Stimulated activated effector memory CD8-positive, alpha-beta T cell treated with anti-CD3 and anti-CD28 coated beads, Interleukin-12 subunit alpha, Interleukin-12 subunit beta, amount 100 ng/mL, for 72 hours (primary cell): Measurements from ENCODE around the gene SNX15.
A peak's percentile ranks its signal among the peaks of the same experiment; 100 is the strongest.
"Not testable (repeated sequence)": the region's sequence is repeated elsewhere in the genome, so short reads cannot be mapped to it uniquely, and the experiment has no call there.

Experiments used
- ATAC-seq: fragments of 150-1000 bp; cut with Tn5 transposase; 2 replicates; pipeline ENCODE4 v1.10.0; 2021
- DNase-seq, 2 donors: peaks; one replicate each; pipeline ENCODE4 v3.0.0; 2021 to 2022; ENCODE audit warnings: low spot score in 2 of 2
- H3K27ac Mint-ChIP-seq: one replicate; pipeline ENCODE4 v1.8.0; 2022; ENCODE audit warnings: mild to moderate bottlenecking, mixed read lengths
- H3K36me3 Mint-ChIP-seq: one replicate; pipeline ENCODE4 v1.8.0; 2022; ENCODE audit warnings: mild to moderate bottlenecking, mixed read lengths
- H3K4me1 Mint-ChIP-seq: one replicate; pipeline ENCODE4 v1.8.0; 2022; ENCODE audit warnings: mixed read lengths
- H3K4me3 Mint-ChIP-seq: one replicate; pipeline ENCODE4 v1.8.0; 2022; ENCODE audit warnings: mild to moderate bottlenecking, mixed read lengths
- H3K9me3 Mint-ChIP-seq: one replicate; pipeline ENCODE4 v1.8.0; 2022; ENCODE audit warnings: mixed read lengths

Gene SNX15

DNA sequence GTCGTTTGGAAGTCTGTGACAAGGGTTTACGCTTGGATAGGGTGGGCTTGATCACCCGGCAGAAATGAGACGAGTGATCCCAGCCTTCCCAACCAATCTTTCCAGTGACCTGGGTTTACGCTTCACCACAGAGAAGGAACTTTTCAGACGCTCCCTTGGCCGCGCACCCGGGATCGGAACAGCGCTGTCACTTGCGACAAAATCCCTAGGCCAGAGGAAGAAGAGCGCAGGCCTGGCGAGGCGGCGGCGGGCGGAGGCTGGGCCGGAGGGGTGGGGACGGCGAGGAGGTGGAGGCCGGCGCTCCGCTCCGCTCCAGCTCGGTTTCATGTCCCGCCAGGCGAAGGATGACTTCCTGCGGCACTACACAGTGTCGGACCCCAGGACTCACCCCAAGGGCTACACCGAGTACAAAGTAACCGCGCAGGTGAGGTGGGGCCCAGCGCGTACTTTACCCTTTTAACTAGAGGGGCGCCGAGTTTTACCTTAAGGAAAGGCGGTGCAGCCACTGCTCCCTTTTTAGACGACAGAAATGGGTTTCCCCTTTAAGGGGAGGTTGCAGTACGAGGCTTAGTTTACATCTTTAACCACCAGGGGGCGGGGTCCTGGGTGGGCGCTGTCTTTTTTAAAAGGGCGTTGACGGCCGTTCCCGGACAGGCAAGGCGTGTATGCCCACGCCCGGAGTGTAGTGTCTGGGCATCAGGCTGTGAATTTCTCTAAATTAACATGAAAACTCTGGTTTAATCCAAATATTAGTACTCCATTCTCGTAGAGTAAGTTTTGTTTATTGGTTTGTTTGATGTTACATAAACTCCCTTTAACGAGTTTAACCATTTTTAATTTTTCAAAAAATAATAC, at the start of gene SNX15:
TSS of gene SNX15 (plus strand) at position 227 of the 855 bp plus-strand sequence. CDS start at position 326, 99 bp downstream.
- Mint-ChIP-seq H3K27ac (peak within 1 kb of the TSS; percentile 88), H3K4me1 (peaks cover 15% of the 10 kb centered on the region), H3K4me3 (peak within 1 kb of the TSS; percentile 72), H3K9me3 (no peaks in the 10 kb centered on the region), H3K36me3 (peaks cover 3% of the 10 kb centered on the region)
- ATAC-seq (peak; percentile 96), DNase-seq (peak; percentile 87 to 94)

DNA sequence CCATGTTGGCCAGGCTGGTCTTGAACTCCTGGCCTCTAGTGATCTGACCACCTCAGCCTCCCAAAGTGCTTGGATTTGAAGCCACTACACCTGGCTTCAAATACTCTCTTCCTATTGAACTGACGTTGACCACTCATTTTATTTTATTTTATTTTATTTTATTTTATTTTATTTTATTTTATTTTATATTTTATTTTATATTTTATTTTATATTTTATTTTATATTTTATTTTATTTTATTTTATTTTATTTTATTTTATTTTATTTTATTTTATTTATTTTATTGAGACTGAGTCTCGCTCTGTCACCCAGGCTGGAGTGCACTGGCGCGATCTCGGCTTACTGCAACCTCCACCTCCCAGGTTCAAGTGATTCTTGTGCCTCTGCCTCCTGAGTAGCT, 43.9 kb upstream of the SNX15 start:
- not testable (repeated sequence) for H3K9me3 Mint-ChIP-seq, H3K36me3 Mint-ChIP-seq, ATAC-seq, H3K4me1 Mint-ChIP-seq, H3K4me3 Mint-ChIP-seq, H3K27ac Mint-ChIP-seq, DNase-seq

- peaks cover 23% of the 10 kb centered on the region for H3K4me1 Mint-ChIP-seq
- H3K4me3 Mint-ChIP-seq = no peak overlapping the region
- DNase-seq = no peak
- no peaks in the 10 kb centered on the region for H3K36me3 Mint-ChIP-seq
- no peaks in the 10 kb centered on the region for H3K9me3 Mint-ChIP-seq
- no peak overlapping the region for H3K27ac Mint-ChIP-seq
- no peak for ATAC-seq
These were observed 39.0 kb upstream of the SNX15 start for GRCh38 chr11:64987998-64988854.

DNA sequence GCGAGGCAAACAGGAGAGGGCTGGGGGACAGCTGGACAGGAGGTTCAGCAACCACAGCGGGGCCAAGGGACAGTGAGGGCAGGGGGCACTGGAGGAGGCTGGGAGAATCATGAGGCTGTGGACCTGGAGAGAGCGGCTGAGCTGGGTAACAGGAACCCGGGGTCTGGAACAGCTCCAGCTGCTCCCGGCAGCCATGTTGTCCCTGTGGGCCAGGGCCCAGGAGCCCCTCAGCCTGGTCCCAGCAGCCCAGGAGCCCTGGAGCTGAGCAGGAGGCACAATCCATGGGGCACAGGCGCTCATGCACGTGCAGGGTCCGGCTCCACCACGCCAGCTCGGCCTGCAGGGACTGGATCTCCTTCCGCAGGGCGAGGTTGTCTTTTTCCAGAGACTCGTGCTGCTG, 37.8 kb upstream of the SNX15 start:
- DNase-seq = no peak
- Mint-ChIP-seq H3K36me3 (no peaks in the 10 kb centered on the region), H3K9me3 (no peaks in the 10 kb centered on the region), H3K4me3 (no peak overlapping the region), H3K27ac (no peak overlapping the region), H3K4me1 (peaks cover 23% of the 10 kb centered on the region)
- no peak for ATAC-seq

DNA sequence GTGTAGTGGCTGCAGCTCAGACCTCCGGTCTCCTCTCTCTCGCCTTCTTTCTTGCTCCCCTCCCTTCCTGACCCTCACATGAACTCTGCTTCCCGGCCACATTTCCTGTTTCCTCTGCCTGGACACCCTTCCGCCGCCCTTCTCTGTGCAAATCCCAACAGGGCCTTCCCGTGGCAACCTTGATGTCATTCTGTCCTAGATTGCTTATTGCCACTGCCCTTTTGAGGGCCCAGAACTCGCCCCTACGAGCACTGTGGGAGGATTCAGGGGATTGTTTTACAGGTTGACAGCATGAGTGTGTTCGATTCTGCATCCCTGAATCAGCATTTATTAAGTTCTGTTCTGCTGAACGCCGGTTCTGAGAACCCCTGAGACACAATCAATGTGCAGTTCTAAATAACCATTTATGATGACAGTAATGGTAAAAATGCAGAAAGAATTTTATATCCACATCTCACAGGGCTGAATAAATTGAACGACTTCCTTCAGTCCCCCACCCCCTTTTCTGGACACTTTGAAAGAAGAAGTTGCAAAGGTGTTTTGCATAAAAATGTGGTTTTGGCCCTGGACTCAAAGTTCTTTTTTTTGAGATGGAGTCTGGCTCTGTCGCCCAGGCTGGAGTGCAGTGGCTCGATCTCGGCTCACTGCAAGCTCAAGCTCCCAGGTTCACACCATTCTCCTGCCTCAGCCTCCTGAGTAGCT, 36.9 kb upstream of the SNX15 start:
- H3K36me3 Mint-ChIP-seq = no peaks in the 10 kb centered on the region
- peaks cover 23% of the 10 kb centered on the region for H3K4me1 Mint-ChIP-seq
- H3K9me3 Mint-ChIP-seq = no peaks in the 10 kb centered on the region
- DNase-seq (no peak), ATAC-seq (no peak)
- H3K27ac Mint-ChIP-seq = peak overlapping the region; percentile 52
- no peak overlapping the region for H3K4me3 Mint-ChIP-seq

GRCh38 chr11:64994318-64994717, 32.9 kb upstream of the SNX15 start:
- ATAC-seq = no peak

GRCh38 chr11:64996327-64996709, 30.9 kb upstream of the SNX15 start:
- Mint-ChIP-seq H3K4me1 (peaks cover 23% of the 10 kb centered on the region), H3K9me3 (no peaks in the 10 kb centered on the region), H3K27ac (peak overlapping the region; percentile 58), H3K36me3 (no peaks in the 10 kb centered on the region), H3K4me3 (peak overlapping the region; percentile 15)
- DNase-seq = no peak
- no peak for ATAC-seq

More at GRCh38 chr11:64994318-64994717, 32.9 kb upstream of the SNX15 start:
- Mint-ChIP-seq H3K9me3 (no peaks in the 10 kb centered on the region), H3K36me3 (no peaks in the 10 kb centered on the region), H3K4me3 (no peak overlapping the region), H3K27ac (no peak overlapping the region), H3K4me1 (peaks cover 39% of the 10 kb centered on the region)
- no peak for DNase-seq

- no peak for DNase-seq
- Mint-ChIP-seq H3K36me3 (no peaks in the 10 kb centered on the region), H3K9me3 (no peaks in the 10 kb centered on the region), H3K27ac (peak within 1 kb of the TSS; percentile 58), H3K4me1 (peaks cover 23% of the 10 kb centered on the region), H3K4me3 (peak within 1 kb of the TSS; percentile 15)
- ATAC-seq = peak; percentile 44
These were observed 30.4 kb upstream of the SNX15 start, which contains the start of gene BATF2 for GRCh38 chr11:64996710-64997380. Gene BATF2, minus strand, starts transcription at chr11:64996971. Its CDS starts 57 bp downstream, at chr11:64996914.

GRCh38 chr11:64998141-64998540, 29.1 kb upstream of the SNX15 start:
- Mint-ChIP-seq H3K4me1 (peaks cover 23% of the 10 kb centered on the region), H3K9me3 (no peaks in the 10 kb centered on the region), H3K27ac (peak overlapping the region; percentile 84), H3K36me3 (no peaks in the 10 kb centered on the region), H3K4me3 (peak overlapping the region; percentile 53)
- peak; percentile 60 for ATAC-seq
- DNase-seq = no peak

- H3K4me3 Mint-ChIP-seq = peak overlapping the region; percentile 53
- peak overlapping the region; percentile 84 for H3K27ac Mint-ChIP-seq
- H3K4me1 Mint-ChIP-seq = peaks cover 23% of the 10 kb centered on the region
- DNase-seq (no peak), ATAC-seq (peak; percentile 46)
- H3K9me3 Mint-ChIP-seq = no peaks in the 10 kb centered on the region
- H3K36me3 Mint-ChIP-seq = no peaks in the 10 kb centered on the region
These were observed 28.4 kb upstream of the SNX15 start for GRCh38 chr11:64998690-64999431.

GRCh38 chr11:64999478-64999877, 27.8 kb upstream of the SNX15 start:
- no peak overlapping the region for H3K27ac Mint-ChIP-seq

GRCh38 chr11:65002706-65003105, 24.5 kb upstream of the SNX15 start:
- no peak for ATAC-seq
- no peak overlapping the region for H3K27ac Mint-ChIP-seq
- H3K36me3 Mint-ChIP-seq = no peaks in the 10 kb centered on the region
- peaks cover 11% of the 10 kb centered on the region for H3K4me1 Mint-ChIP-seq
- no peak overlapping the region for H3K4me3 Mint-ChIP-seq
- H3K9me3 Mint-ChIP-seq = no peaks in the 10 kb centered on the region
- no peak for DNase-seq

More at GRCh38 chr11:64999478-64999877, 27.8 kb upstream of the SNX15 start:
- no peaks in the 10 kb centered on the region for H3K36me3 Mint-ChIP-seq
- no peak overlapping the region for H3K4me3 Mint-ChIP-seq
- no peak for DNase-seq
- no peak for ATAC-seq
- H3K4me1 Mint-ChIP-seq = peaks cover 23% of the 10 kb centered on the region
- no peaks in the 10 kb centered on the region for H3K9me3 Mint-ChIP-seq

GRCh38 chr11:65003282-65003681, 24.0 kb upstream of the SNX15 start:
- Mint-ChIP-seq H3K4me3 (no peak overlapping the region), H3K4me1 (peaks cover 8% of the 10 kb centered on the region), H3K36me3 (no peaks in the 10 kb centered on the region), H3K27ac (no peak overlapping the region), H3K9me3 (no peaks in the 10 kb centered on the region)
- ATAC-seq = no peak
- DNase-seq = no peak

GRCh38 chr11:65003968-65004367, 23.3 kb upstream of the SNX15 start:
- H3K4me3 Mint-ChIP-seq, ATAC-seq: not testable (repeated sequence)

More at GRCh38 chr11:65003968-65004367, 23.3 kb upstream of the SNX15 start:
- not testable (repeated sequence) for DNase-seq, H3K36me3 Mint-ChIP-seq, H3K4me1 Mint-ChIP-seq, H3K27ac Mint-ChIP-seq, H3K9me3 Mint-ChIP-seq
